GM23338 (cell line): ENCODE results near the gene PNPLA7. TPM values are rescaled to one million over a fixed set of nuclear protein-coding genes. Genes with fewer than 3 reads are reported as not detected.
A peak's percentile ranks its signal among the peaks of the same experiment; 100 is the strongest.
"Not testable (repeated sequence)": the region's sequence is repeated elsewhere in the genome, so short reads cannot be mapped to it uniquely, and the experiment has no call there.

Experiments used
- ATAC-seq: fragments of 200-7000 bp; cut with Tn5 transposase; 3 replicates; pipeline ENCODE4 v1.9.1; 2020
- DNase-seq: peaks from one replicate; pipeline ENCODE4 v3.0.0-alpha.2; 2015; ENCODE audit warnings: low spot score
- H2AFZ ChIP-seq: fragments of 200-600 bp; sonication (generic); 2 replicates; pipeline ENCODE4 v1.8.0; 2016; ENCODE audit warnings: antibody characterized with exemption, mild to moderate bottlenecking, moderate library complexity
- H3F3A ChIP-seq: fragments of 200-600 bp; sonication (generic); replicated peaks from 2 replicates; pipeline ENCODE4 v1.8.0; 2017; ENCODE audit warnings: antibody characterized with exemption, mixed run types, low read depth
- H3K27ac ChIP-seq: fragments of 200-600 bp; sonication (generic); 2 replicates; pipeline ENCODE4 v1.6.1; 2016; ENCODE audit warnings: low read depth
- H3K27me3 ChIP-seq: fragments of 200-600 bp; sonication (generic); 2 replicates; pipeline ENCODE4 v1.8.0; 2016; ENCODE audit warnings: mild to moderate bottlenecking, mixed run types, moderate library complexity; ENCODE audit not compliant: insufficient read depth
- H3K36me3 ChIP-seq: fragments of 200-600 bp; sonication (generic); 2 replicates; pipeline ENCODE4 v1.8.0; 2016; ENCODE audit warnings: mild to moderate bottlenecking; ENCODE audit not compliant: insufficient read depth
- H3K4me1 ChIP-seq: fragments of 200-600 bp; sonication (generic); 2 replicates; pipeline ENCODE4 v1.8.0; 2016; ENCODE audit warnings: mild to moderate bottlenecking, moderate library complexity; ENCODE audit not compliant: insufficient read depth
- H3K4me2 ChIP-seq: fragments of 200-600 bp; sonication (generic); 2 replicates; pipeline ENCODE4 v1.7.1; 2017; ENCODE audit warnings: mixed run types
- H3K4me3 ChIP-seq: fragments of 200-600 bp; sonication (generic); 2 replicates; pipeline ENCODE4 v1.6.1; 2016; ENCODE audit warnings: mixed run types
- H3K79me2 ChIP-seq: fragments of 200-600 bp; sonication (generic); replicated peaks from 2 replicates; pipeline ENCODE4 v1.8.0; 2017; ENCODE audit warnings: mild to moderate bottlenecking; ENCODE audit not compliant: insufficient read depth
- H3K9me2 ChIP-seq: fragments of 200-600 bp; sonication (generic); 2 replicates; pipeline ENCODE4 v1.8.0; 2017; ENCODE audit not compliant: insufficient read depth
- H4K20me1 ChIP-seq: fragments of 200-600 bp; sonication (generic); replicated peaks from 2 replicates; pipeline ENCODE4 v1.8.0; 2017; ENCODE audit warnings: mild to moderate bottlenecking; ENCODE audit not compliant: insufficient read depth
- H3K27ac Mint-ChIP-seq: 2 replicates; pipeline ENCODE4 v1.8.0; 2020; ENCODE audit warnings: inconsistent platforms, mild to moderate bottlenecking, moderate library complexity, mixed read lengths
- H3K27me3 Mint-ChIP-seq: 3 replicates; pipeline ENCODE4 v1.8.0; 2022; ENCODE audit warnings: low read depth, mild to moderate bottlenecking, moderate library complexity, mixed read lengths, inconsistent platforms; ENCODE audit not compliant: insufficient read depth, poor library complexity
- H3K36me3 Mint-ChIP-seq: 3 replicates; pipeline ENCODE4 v1.8.0; 2021; ENCODE audit warnings: low read depth, mild to moderate bottlenecking, inconsistent platforms, moderate library complexity, mixed read lengths
- H3K4me1 Mint-ChIP-seq: 3 replicates; pipeline ENCODE4 v1.8.0; 2020; ENCODE audit warnings: mild to moderate bottlenecking, inconsistent platforms, mixed read lengths
- H3K4me3 Mint-ChIP-seq: 3 replicates; pipeline ENCODE4 v1.8.0; 2021; ENCODE audit warnings: moderate library complexity, mild to moderate bottlenecking, inconsistent platforms, mixed read lengths
- H3K9me3 Mint-ChIP-seq: 3 replicates; pipeline ENCODE4 v1.8.0; 2020; ENCODE audit warnings: moderate library complexity, mild to moderate bottlenecking, inconsistent platforms, mixed read lengths
- CREB1 ChIP-seq: fragments of 250-450 bp; sonication (Bioruptor Pico); IDR thresholded peaks from 2 replicates; pipeline ENCODE4 v1.5.0; 2020; ENCODE audit warnings: low read depth, mild to moderate bottlenecking, moderate library complexity
- CTCF ChIP-seq, 2 experiments: fragments of 200-600 bp in 1 of 2; sonication (generic) in 1 of 2; conservative IDR thresholded peaks; 2 replicates each; pipeline versions ENCODE4 v1.5.1 to v1.6.1; 2016 to 2017; ENCODE audit warnings: antibody characterized with exemption in 2 of 2, low read depth in 2 of 2, mild to moderate bottlenecking in 2 of 2, moderate library complexity in 1 of 2
- ETS1 ChIP-seq: IDR thresholded peaks from 2 replicates; pipeline ENCODE4 v1.6.1; 2016; ENCODE audit warnings: antibody characterized with exemption
- EZH2 ChIP-seq: fragments of 200-600 bp; sonication (generic); IDR thresholded peaks from one replicate; pipeline ENCODE4 v1.8.0; 2017; ENCODE audit warnings: antibody characterized with exemption, mild to moderate bottlenecking, low read depth; ENCODE audit not compliant: unreplicated experiment
- EZH2phosphoT487 ChIP-seq: fragments of 200-600 bp; sonication (generic); IDR thresholded peaks from one replicate; pipeline ENCODE4 v1.8.1; 2018; ENCODE audit warnings: antibody characterized with exemption; ENCODE audit not compliant: unreplicated experiment
- JUNB ChIP-seq: IDR thresholded peaks from one replicate; pipeline ENCODE4 v1.6.1; 2016; ENCODE audit warnings: antibody characterized with exemption; ENCODE audit not compliant: unreplicated experiment
- NANOG ChIP-seq: IDR thresholded peaks from 2 replicates; pipeline ENCODE4 v1.6.1; 2016; ENCODE audit warnings: antibody characterized with exemption, borderline replicate concordance
- REST ChIP-seq: IDR thresholded peaks from one replicate; pipeline ENCODE4 v1.6.1; 2018; ENCODE audit warnings: antibody characterized with exemption; ENCODE audit not compliant: unreplicated experiment
- STAT1 ChIP-seq: IDR thresholded peaks from one replicate; pipeline ENCODE4 v1.6.1; 2016; ENCODE audit warnings: antibody characterized with exemption; ENCODE audit not compliant: unreplicated experiment
- ZNF114 ChIP-seq: fragments of 250-450 bp; sonication (Bioruptor Pico); IDR thresholded peaks from 2 replicates; pipeline ENCODE4 v1.5.0; 2020; ENCODE audit warnings: mild to moderate bottlenecking, moderate library complexity
- ZNF331 ChIP-seq: fragments of 250-450 bp; sonication (Bioruptor Pico); IDR thresholded peaks from 2 replicates; pipeline ENCODE4 v1.5.0; 2020; ENCODE audit warnings: low read depth, mild to moderate bottlenecking, moderate library complexity
- polyA plus RNA-seq: library from polyadenylated mRNA; unstranded; fragments of >200 nt; fragmentation: Nextera tagmentation; extraction: Ambion mirVana; gene quantifications from 2 replicates; pipeline ENCODE4 v1.2.1, GENCODE V29; 2016
- total RNA-seq: library from RNA; depleted of rRNA; stranded (reverse); fragments of >200 nt; shearing (Covaris generic); gene quantifications from 2 replicates; pipeline ENCODE4 v1.2.3, GENCODE V29; 2014

Gene PNPLA7
- total and polyA plus RNA-seq, 2 experiments from 2014 or later, result 0.45 to 0.80 TPM

- H3K79me2 ChIP-seq, ATAC-seq, H3K27ac Mint-ChIP-seq, H3K4me3 ChIP-seq, H3K4me2 ChIP-seq, H3K4me1 Mint-ChIP-seq, DNase-seq, H3F3A ChIP-seq, H2AFZ ChIP-seq, H3K9me2 ChIP-seq, H3K27ac ChIP-seq, H3K4me1 ChIP-seq, H3K4me3 Mint-ChIP-seq, H3K27me3 ChIP-seq, H3K27me3 Mint-ChIP-seq, H3K9me3 Mint-ChIP-seq: not testable (repeated sequence)
- peaks cover 12% of the 10 kb centered on the region for H4K20me1 ChIP-seq
- H3K36me3 Mint-ChIP-seq, result peaks cover 49% of the 10 kb centered on the region
- H3K36me3 ChIP-seq, result peaks cover 15% of the 10 kb centered on the region
Measured at GRCh38 chr9:137568445-137568844, 18.2 kb upstream of the PNPLA7 start.

GRCh38 chr9:137564817-137565411 is 14.7 kb upstream of the PNPLA7 start:
- Histone ChIP-seq H3K36me3 (peaks cover 7% of the 10 kb centered on the region; the same call in 1 of the 2 replicates), H2AFZ (no peak overlapping the region), H3K79me2 (0 out of 2 replicates have a peak, but pooled peaks cover 5% of the 10 kb centered on the region), H3F3A (peaks cover 7% of the 10 kb centered on the region), H3K4me2 (no peak overlapping the region), H3K27ac (no peak overlapping the region), H3K4me1 (no peaks in the 10 kb centered on the region), H3K4me3 (no peak overlapping the region), H4K20me1 (peaks cover 9% of the 10 kb centered on the region), H3K27me3 (no peaks in the 10 kb centered on the region), H3K9me2 (no peaks in the 10 kb centered on the region)
- TF ChIP-seq STAT1 (no peak), CTCF (conservative IDR thresholded peaks at IDR 0.05; ENCODE audit: low read depth in 2 of 2) (0 out of 4 replicates have a peak, but pooled peaks of 1 of the 2 experiments have one; percentile 8)
- no peaks in the 10 kb centered on the region for H3K4me1 Mint-ChIP-seq
- no peak for DNase-seq
- peaks cover 11% of the 10 kb centered on the region for H3K27me3 Mint-ChIP-seq
- no peak for ATAC-seq
- H3K4me3 Mint-ChIP-seq, result no peak overlapping the region; the same call in 2 of the 3 replicates
- H3K9me3 Mint-ChIP-seq, result no peaks in the 10 kb centered on the region; the same call in 2 of the 3 replicates
- H3K27ac Mint-ChIP-seq, result no peak overlapping the region
- H3K36me3 Mint-ChIP-seq, result peaks cover 58% of the 10 kb centered on the region

GRCh38 chr9:137564134-137564533 is 13.9 kb upstream of the PNPLA7 start:
- no peak for ATAC-seq
- Histone ChIP-seq H3K79me2 (0 out of 2 replicates have a peak, but pooled peaks cover 5% of the 10 kb centered on the region), H3K27me3 (no peaks in the 10 kb centered on the region), H3K36me3 (peaks cover 7% of the 10 kb centered on the region; the same call in 1 of the 2 replicates), H3K4me2 (no peak overlapping the region), H3K27ac (no peak overlapping the region), H4K20me1 (peaks cover 11% of the 10 kb centered on the region), H3F3A (peaks cover 13% of the 10 kb centered on the region), H3K9me2 (no peaks in the 10 kb centered on the region), H2AFZ (no peak overlapping the region), H3K4me3 (no peak overlapping the region), H3K4me1 (no peaks in the 10 kb centered on the region)
- no peak for DNase-seq
- Mint-ChIP-seq H3K4me3 (no peak overlapping the region), H3K27me3 (peaks cover 11% of the 10 kb centered on the region), H3K9me3 (no peaks in the 10 kb centered on the region; the same call in 2 of the 3 replicates), H3K27ac (no peak overlapping the region), H3K36me3 (peaks cover 63% of the 10 kb centered on the region), H3K4me1 (no peaks in the 10 kb centered on the region)
- no peak for TF ChIP-seq NANOG
- no peak for TF ChIP-seq EZH2phosphoT487
- no peak for TF ChIP-seq CREB1 (CRISPR knock-in tag)
- TF ChIP-seq JUNB, result no peak
- no peak for TF ChIP-seq ZNF331 (CRISPR knock-in tag)
- TF ChIP-seq EZH2, result no peak
- no peak for TF ChIP-seq REST
- TF ChIP-seq ZNF114 (CRISPR knock-in tag), result no peak
- no peak for TF ChIP-seq ETS1
